HCEC 1CT (cell line): ENCODE results near the gene IGF2BP2.
"Not testable (repeated sequence)": the region's sequence is repeated elsewhere in the genome, so short reads cannot be mapped to it uniquely, and the experiment has no call there.

Experiments
- DNase-seq: peaks from one replicate; pipeline ENCODE4 v3.0.0-alpha.2; 2017

Gene IGF2BP2

DNA sequence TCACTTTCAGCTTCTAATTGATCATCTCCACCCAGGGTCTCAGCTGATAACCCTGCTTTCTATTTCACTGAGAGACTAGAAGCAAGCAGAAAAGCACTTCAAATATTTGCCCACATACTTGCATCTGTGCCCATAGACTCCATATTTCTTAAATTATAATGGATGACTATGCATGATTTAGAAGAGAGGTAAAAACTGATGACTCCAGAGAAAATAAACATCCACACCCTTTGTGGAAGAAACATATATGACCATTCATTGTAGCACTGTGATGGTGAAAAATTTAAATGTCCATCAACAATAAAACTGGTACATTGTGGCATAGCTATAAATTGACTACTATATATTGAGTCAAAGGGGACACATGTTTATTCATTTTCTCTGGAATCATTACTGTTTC, 7.1 kb upstream of the IGF2BP2 start:
- no peak for DNase-seq

DNA sequence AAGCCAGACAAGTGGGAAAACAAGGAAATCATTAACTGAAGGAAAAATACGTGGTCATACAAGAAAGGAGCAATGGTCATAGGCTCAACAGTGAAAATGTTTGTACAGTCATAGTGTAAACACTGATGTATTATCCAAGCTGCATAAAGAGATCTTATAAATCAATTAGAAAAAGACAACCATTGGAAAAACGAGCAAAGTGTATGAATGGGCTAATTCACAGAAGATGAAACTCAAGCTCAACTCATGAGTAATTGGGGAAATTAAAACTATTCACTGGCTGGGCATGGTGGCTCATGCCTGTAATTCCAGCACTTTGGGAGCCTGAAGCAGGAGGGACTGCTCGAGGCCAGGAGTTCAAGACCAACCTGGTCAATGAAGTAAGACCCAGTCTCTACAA, 6.4 kb upstream of the IGF2BP2 start:
- DNase-seq = no peak

DNA sequence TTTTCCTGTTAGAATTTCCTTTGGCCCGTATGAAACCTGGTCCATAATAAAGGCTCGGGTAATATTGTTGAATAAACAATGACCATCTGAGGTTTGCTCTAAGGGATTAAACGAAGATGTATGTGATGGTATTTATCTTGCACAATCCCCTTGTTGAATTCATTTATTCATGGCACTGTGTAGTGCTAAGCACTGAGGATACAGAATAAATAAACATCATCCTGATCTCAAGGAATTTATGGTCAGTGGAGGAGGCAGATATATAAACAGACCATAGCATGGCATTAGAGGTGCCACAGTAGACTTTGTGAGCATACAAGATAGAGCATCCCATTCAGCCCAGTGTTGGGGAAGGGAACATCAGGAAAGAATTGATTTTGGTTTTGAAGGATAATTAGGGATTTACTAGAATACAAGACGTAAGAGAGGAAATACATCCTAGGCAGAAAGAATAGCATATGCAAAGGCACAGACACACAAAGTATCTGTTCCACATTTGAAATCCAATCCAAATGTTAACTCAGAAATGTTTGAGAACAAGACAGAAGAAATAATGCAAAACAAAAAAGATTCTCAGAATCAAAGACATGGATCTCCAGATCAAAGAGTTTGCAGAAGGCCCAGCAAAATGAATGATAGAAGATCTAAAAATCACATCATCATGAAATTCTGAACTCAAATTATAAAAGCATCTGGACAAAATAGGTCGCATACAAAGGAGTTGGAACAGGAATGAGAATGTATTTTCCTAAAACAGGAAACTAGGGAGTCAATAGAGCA, 5.4 kb upstream of the IGF2BP2 start:
- DNase-seq = no peak

DNA sequence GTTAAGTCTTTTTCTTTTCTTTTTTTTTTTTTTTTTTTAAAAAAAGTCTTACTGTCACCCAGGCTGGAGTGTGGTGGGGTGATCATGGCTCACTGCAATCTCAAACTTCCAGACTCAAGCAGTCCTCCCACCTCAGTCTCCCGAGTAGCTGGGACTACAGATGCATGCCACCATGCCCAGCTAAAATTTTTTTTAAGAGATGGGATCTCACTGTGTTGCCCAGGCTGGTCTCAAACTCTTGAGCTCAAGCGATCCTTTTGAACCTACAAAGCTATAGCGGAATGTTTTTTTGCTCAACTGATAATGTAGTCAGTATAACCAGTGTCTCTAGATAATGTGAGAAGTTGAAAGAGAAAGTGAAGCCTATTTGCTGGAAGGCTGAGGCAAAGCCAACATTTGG, 3.9 kb upstream of the IGF2BP2 start:
- no peak for DNase-seq

DNA sequence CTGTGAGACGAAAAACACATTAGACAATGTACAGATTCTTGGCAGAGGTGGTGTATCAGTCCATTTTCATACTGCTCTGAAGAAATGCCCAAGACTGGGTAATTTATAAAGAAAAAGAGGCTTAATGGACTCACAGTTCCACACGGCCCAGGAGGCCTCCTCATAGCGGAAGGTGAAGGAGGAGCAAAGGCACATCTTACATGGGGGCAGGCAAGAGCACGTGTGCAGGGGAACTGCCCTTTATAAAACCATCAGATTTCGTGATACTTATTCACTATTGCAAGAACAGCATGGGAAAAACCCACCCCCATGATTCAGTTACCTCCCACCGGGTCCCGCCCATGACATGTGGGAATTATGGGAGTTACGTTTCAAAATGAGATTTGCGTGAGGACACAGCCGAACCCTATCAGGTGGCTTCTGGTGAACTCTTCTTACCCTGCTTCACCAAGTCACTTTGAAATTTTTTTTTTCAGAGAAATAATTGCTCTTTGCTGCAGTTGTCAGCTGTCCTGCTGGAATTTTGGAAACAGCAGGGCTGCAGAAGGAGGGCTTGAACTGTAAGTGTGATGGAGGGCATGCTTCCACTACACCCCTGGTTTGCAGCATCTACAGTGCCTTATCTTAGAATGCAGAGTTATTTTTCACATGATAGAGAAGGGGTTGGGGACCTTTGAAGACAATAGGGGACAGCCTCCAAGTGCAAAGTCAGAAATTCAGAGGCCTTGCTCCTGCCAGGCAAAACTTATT, 2.9 kb upstream of the IGF2BP2 start:
- no peak for DNase-seq

DNA sequence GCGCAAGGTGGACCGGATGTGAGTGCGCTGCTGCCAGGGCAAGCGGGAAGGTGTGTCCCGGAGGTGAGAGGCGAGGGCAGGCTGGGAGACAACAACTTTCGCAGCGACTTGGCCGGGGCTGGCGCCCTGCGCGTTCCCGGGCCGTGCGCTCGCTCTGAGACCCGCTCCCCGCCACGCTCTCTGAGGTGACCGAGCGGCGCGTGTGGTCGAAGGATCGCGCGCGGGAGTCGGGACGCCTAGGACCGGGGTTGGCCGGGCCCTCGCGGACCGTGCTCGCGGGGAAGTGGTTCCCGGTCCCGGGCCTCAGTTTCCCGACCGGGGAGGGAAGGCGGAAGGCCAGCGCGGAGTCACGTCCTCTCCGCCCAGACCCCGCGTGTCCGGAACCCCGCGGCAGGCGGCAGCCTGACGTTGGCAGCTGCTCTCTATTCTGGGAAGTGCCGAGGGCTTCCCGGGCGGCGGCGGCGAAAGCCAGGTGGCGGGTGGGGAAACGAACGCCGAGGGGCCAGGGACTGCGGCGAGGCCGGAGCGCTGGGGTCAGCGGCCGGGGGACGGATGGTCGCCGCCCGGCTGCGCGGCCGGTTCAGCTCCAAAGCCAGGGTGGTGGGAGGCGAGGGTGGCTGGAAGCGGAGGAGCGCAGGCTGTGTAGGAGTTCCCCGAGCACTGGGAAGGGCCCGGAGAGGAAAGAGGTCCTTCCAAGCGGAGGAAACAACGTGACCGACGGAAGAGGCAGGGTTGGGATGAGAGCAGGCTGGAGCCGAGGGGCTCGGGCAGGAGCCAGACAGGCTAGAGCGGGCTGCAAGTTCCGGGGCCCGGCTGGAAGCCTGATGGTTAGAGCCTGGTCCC, 1.0 kb upstream of the IGF2BP2 start:
- peak; percentile 34 for DNase-seq

DNA sequence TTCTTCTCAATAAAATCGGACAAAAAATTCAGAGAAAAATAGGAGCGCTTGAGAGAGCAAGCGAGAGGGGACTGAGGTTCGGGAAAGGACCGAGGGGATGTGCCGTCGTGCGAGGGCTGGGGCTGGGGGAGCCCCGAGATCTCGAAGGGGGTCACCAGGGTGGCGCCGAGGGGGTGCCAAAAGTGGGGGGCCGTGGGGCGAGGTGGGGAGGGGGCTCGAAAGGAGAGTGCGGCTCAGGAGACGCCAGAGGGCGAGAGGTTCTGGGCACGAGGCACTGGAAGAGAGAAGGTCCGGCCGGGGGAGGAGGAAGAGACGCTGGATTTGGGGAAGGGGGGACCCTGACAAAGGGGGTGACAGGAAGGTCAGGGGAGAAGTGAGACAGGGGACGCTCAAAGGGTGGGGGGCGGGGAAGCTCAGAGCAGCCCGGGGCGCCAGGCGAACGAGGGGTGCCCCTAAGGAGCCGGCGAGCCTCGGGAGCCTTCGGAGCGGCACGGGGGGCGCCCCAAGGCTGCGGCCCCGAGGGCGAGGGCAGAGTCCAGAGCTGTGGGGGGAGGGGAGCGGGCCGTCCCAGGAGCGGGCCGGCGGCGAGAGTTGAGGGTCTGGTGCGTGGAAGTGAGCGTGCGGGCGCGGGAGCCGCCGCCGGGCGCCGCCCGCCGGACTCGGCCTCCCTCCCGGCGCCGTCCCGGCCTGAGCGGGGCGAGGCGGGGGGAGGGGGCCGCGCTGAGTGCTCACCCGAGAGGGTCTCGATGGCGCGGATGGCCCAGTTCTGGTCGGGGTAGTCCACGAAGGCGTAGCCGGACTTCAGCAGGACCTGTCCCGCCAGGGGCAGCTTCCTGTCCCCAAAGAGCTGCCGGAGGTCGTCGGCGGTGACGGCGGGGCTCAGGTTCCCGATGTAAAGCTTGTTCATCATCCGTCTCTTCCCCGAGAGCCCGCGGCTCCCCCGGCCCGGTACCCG, 514 bp downstream of the IGF2BP2 start:
- peak; percentile 31 for DNase-seq

DNA sequence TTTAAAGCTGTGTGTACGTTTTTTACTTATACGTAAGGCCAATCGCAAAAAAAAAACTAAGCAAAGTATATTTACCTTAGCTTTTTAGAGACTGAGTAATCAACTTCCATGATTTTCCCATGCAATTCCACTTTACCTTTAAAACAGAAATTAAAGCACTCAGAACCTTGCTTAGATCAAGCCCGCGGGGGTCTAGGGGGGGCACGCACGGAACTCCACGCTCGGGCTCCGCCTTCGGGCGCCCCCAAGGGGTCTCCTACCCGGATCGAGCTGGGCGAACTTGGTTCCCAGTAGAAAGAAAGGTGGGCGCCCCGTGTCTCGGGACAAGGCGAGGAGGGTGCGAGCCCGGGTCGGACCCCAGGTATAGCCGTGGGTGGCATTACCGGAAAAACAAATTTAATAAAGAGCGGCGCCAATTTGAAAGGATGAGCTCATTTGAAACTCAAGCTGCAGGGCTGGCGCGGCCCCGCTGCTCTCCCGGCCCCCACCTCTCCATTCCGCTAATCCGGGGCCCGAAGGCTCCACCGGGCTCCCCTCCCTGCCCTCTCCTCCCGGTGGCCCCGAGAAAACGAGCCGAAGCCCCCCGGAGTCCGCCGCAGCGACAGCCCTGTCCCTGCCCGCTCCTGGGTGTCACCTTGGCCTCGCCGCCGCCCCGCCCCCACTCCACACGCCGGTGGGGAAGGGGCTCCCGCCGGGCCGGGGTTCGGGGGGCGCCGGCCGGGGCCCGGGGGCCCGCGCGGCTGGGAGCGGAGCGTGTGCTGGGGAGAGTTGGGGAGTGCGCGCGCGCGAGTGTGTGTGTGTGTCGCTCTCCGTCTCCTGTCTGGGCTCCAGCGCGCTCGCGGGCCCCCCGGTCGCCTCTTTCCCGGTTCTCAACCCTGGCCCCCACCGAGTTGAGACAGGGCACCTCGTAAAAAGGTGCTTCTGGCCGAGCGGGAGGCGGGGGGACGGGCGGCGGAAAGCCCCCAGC, 1.5 kb downstream of the IGF2BP2 start:
- DNase-seq = peak; percentile 54

DNA sequence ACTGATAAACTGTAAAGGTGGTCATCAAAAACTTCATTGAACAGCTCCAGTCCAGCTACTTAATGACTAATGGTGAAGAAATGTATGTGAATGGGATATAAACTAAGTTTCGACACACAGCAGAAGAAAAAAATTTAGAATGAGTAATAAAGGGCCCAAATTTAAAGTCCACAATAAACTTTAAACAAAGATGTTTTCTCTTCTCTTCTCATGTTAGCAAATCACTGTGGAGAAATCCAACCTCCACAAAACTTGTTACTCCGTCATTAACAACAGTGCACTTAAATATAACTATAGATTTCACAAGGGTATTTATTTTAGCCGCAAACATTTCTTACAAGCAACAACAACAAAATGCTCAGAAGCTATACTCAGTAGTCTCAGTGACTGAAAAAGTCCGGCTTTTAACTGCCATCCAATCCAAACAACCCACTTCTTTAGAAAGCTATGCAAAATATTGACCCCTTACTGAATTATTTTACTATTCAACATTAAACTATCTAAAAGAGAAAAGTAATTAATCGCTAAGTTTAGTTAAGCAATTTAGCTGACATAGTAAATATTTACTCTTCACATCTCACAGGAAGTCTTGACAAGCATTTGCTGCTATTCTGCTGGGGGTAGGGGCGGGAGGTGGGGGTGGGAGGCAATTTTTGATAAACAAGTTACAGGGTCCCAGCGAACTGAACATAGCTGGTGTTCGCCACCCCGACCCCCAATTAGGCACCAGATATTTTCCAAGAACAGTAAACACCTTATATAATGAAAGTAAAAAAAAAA, 2.4 kb downstream of the IGF2BP2 start:
- peak; percentile 94 for DNase-seq

DNA sequence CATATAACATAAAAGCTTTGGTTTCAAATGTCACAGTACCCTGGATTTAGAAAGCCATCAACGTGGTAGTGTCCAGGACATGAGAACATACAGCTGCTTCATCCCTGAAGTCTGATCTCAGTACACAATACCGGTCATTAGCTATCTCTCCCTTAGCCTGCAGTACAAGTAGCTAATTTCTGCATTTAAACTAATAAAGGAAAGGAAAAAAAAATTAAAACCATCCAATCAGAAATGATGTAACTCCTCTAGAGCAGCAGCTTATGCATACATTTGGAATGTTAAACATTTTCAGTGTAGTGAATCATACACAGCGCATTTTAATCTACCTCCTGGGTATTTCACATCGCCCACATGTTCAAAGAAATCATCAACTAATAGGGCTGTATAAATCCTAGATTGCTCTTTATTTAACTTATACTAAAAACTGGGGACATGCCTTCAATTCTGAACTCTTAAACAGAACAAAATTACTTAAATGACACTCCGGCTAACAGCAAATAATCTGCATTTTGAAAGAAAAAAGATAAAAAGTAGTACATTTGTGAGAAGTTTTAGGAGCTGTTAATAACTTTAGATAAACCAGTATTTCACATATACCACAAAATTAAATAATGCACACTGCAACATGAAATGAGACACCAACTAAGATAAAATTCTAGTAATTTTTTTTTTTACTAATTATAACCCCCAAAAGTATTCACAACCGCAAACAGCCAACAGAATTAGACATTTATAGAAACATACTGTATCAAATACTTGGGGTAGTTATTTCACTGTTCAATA, 3.7 kb downstream of the IGF2BP2 start:
- peak; percentile 95 for DNase-seq

DNA sequence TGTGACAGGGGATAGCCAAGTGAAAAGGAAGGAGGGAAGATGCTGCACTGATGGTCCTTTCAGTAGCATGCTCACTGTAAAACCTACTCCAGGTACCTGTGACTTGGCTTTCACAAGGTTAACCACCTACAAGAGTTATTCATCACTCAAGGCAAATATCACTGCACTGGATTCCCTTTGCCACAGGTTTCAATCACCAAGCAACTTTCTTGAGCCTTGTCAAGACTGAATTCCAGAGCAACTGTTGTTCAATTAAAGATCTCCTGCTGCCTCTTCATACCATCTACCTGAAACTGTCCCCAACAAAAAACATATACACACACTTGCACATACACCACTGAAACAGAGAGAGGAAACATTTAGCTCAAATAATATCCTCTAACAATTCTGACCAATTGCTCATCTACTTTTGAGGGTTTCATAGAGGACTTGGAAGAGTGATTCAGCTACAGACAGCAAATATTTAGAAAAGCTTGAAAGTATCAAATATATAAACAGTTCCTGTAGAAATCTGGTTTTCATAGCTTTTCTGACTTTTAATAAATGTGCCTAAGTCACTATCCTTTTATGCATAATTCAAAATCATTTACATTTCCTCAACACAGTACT, 6.5 kb downstream of the IGF2BP2 start:
- peak; percentile 44 for DNase-seq

DNA sequence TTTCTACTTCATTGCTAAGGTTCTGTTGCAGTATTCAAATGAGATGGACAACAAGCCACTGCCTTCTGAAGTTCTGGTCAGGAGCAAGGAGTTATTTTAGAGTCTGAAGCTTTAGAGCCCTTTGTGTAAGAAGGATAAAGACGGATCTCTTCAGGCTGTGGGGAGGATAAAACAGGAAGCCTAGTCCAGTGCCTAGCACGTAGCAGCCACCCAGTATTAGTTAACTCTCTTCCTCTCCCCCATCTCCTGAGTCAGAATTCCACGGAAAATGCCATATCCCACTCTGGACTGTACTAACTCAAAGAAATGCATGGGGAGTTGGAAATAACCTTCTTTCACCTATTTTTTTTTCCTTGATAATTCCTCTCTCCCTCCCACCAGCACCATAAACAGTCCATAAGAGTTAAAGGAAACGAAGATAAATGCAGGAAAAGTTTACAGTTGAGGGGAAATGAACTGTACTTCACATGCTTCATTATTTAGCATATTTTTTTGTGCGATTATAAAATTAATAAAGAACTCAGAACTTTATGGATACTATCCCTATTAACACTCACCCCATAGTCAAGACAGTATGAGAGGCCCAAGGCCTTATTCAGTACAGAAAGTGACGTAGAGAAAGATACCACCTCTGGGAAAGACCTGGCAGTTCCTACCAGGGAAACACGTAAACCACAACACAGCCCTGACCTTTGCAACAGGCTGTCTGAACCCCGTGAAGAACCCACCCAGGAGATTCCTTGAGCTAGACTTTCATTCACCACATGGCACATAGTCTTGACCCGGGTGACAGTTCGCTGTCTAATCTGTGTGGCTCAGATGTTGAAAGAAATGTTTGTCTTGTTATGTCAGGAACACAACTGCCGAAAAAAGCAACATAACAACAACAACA, 9.2 kb downstream of the IGF2BP2 start:
- DNase-seq = peak; percentile 55

DNA sequence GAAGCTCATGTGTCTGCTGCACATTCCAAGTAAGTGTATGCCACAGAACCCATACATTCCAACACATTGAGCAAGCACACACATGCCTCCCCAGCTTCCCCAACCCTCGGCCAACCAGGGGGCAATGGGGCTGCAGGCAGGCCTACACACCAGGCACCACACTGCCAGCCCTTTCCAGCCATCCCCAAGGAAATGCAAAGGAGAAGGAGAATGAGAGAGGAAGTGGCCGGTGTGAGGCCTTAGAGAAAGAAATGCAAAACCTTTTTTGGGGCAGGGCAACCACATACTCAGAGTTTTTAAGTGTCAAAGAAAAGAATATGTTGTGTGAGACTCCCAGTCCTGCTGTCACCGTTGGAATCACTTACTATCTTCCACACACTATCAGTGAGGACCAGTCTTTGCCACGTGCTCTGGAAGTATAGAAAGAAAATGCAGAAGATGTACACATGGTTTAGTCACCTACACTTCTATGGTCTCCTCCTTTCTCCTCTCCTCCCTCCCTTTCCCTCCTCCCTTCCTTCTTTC, 11.1 kb downstream of the IGF2BP2 start:
- DNase-seq = peak; percentile 81

DNA sequence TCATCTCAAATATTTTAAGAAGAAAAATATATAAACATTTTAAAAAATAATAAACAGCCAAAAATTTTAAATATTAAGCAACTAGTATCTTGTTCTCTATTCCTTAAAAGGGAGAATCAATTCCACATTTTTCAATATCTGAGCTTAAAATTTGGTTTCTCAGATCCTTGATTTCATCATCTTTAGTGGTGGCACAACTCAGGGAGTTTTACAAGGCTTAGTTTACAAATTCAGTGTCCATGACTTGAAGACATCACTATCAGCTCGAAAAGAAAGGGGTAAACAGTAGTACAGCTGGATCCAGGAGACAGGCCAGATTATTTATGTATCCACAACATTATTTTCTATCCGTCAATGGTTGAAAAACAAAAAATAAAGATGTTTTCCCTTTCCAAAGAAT, 11.6 kb downstream of the IGF2BP2 start:
- no peak for DNase-seq

DNA sequence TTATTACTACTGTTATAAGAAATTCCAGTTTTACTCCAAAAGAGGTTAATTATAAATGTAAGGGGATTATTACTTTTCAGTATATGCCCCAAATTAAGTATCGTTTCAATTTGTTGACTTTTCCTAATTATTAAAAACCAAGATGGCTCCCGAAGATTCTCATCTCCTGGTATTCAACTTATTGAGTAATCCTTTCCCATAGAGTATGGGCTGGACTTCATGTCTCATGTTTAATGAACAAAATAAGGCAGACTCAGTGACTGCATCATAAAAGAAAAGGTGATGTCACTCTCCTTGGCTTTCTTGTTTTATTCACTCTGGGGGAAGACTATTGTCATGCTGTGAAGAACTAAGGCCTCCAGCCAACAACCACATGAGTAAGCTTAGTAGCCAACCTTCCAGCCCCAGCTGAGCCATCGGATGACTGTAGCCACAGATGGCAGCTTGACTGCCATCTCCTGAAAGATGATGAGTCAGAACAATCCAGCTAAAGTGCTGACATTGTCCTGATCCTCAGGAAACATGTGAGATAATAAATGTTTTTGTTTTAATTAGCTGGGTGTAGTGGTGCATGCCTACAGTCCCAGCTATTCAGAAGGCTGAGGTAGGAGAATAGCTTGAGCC, 17.3 kb downstream of the IGF2BP2 start:
- DNase-seq = peak; percentile 91

DNA sequence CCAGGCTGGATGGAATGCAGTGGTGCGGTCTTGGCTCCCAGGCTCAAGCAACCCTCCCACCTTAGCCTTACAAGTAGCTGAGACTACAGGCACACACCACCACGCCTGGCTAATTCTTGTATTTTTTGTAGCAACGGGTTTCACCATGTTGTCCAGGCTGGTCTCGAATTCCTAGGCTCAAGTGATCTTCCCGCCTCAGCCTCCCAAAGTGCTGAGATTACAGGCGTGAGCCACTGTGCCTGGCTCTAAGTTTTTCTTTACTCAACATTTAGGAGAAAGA, 26.1 kb downstream of the IGF2BP2 start:
- DNase-seq = not testable (repeated sequence)
